Caco-2 (cell line): ENCODE data around the gene FAN1. TPM values are rescaled to one million over a fixed set of nuclear protein-coding genes. Genes with fewer than 3 reads are reported as not detected.

Source experiments
- Bru-seq: library from RNA; stranded (reverse); fragments of 400-500 nt; gene quantifications from one replicate; lab custom pipeline; 2021; lab: Mats Ljungman, UMichigan
- BruChase-seq, 2 experiments: library from RNA; stranded (reverse); fragments of 400-500 nt; gene quantifications; one replicate each; lab custom pipeline; 2021; lab: Mats Ljungman, UMichigan
- BruUV-seq: library from RNA; stranded (reverse); fragments of 400-500 nt; replicated peaks from 2 replicates; lab custom pipeline; 2021; lab: Mats Ljungman, UMichigan
- CTCF ChIA-PET: fragments of 300-600 bp; sonication (Branson Sonifier 250); formaldehyde crosslinking; loops from one replicate; lab custom pipeline; 2022; ENCODE audit warnings: antibody characterized with exemption; lab: Charles Lee
- POLR2A ChIA-PET: fragments of 300-600 bp; sonication (Branson Sonifier 250); formaldehyde crosslinking; loops from one replicate; lab custom pipeline; 2022; ENCODE audit warnings: antibody characterized with exemption; lab: Charles Lee
- DNase-seq, 2 experiments: peaks; one replicate each; pipeline versions ENCODE4 v3.0.0 to v3.0.0-alpha.2; 2020 to 2022
- H3K27me3 ChIP-seq: replicated peaks from 2 replicates; pipeline ENCODE4 v1.6.0; 2011; ENCODE audit warnings: low read length; ENCODE audit not compliant: control insufficient read depth, insufficient read depth
- H3K36me3 ChIP-seq: 2 replicates; pipeline ENCODE4 v1.5.1; 2011; ENCODE audit warnings: low read length; ENCODE audit not compliant: control insufficient read depth, insufficient read depth
- H3K4me1 ChIP-seq: fragments of 250-450 bp; sonication (Bioruptor Pico); 2 replicates; pipeline ENCODE4 v1.5.1; 2020; ENCODE audit warnings: mild to moderate bottlenecking
- H3K4me3 ChIP-seq: 2 replicates; pipeline ENCODE4 v1.5.1; 2011; ENCODE audit warnings: low read depth, mild to moderate bottlenecking, control low read depth, low read length
- H3K9me3 ChIP-seq: fragments of 250-450 bp; sonication (Bioruptor Pico); 2 replicates; pipeline ENCODE4 v1.5.1; 2020; ENCODE audit warnings: mild to moderate bottlenecking, moderate library complexity
- H3K27ac Mint-ChIP-seq: one replicate; pipeline ENCODE4 v1.8.0; 2022; ENCODE audit warnings: mixed read lengths; ENCODE audit not compliant: unreplicated experiment
- H3K27me3 Mint-ChIP-seq: one replicate; pipeline ENCODE4 v1.8.0; 2022; ENCODE audit warnings: mixed read lengths; ENCODE audit not compliant: insufficient read depth, unreplicated experiment
- H3K36me3 Mint-ChIP-seq: one replicate; pipeline ENCODE4 v1.8.0; 2022; ENCODE audit warnings: mild to moderate bottlenecking, mixed read lengths; ENCODE audit not compliant: insufficient read depth, unreplicated experiment
- H3K4me1 Mint-ChIP-seq: one replicate; pipeline ENCODE4 v1.8.0; 2022; ENCODE audit warnings: low read depth, mixed read lengths; ENCODE audit not compliant: unreplicated experiment
- H3K4me3 Mint-ChIP-seq: one replicate; pipeline ENCODE4 v1.8.0; 2022; ENCODE audit warnings: mild to moderate bottlenecking, moderate library complexity, mixed read lengths; ENCODE audit not compliant: unreplicated experiment
- H3K9me3 Mint-ChIP-seq: one replicate; pipeline ENCODE4 v1.8.0; 2022; ENCODE audit warnings: mixed read lengths; ENCODE audit not compliant: unreplicated experiment
- CTCF ChIP-seq, 2 experiments: fragments of 200-600 bp in 1 of 2; IDR thresholded peaks; 1 replicate in 1 of 2; 2 replicates in 1 of 2; pipeline versions ENCODE4 v1.5.1 to v1.8.0; 2011 to 2022; ENCODE audit warnings: antibody characterized with exemption in 1 of 2, control low read depth in 1 of 2, inconsistent platforms in 1 of 2, low read depth in 1 of 2, low read length in 1 of 2, mild to moderate bottlenecking in 1 of 2, moderate library complexity in 1 of 2; ENCODE audit not compliant: insufficient read depth in 1 of 2, severe bottlenecking in 1 of 2, unreplicated experiment in 1 of 2
- intact Hi-C: fragments of 100-400 bp; cut with micrococcal nuclease; formaldehyde crosslinking; loops from one replicate; pipeline ENCODE4 v1.10.0; 2022; ENCODE audit not compliant: unreplicated experiment
- long read RNA-seq: library from polyadenylated mRNA; stranded (forward); transcript quantifications from one replicate; pipeline ENCODE4 v2.0.0, GENCODE V29; 2022
- total RNA-seq: library from RNA; stranded (reverse); gene quantifications from 2 replicates; pipeline ENCODE4 v1.2.3, GENCODE V29; 2022

The FAN1 gene
- total RNA-seq (24.9 and 26.6 TPM in 2 replicates), Bru-seq, nascent RNA (percentile 76 among the genes with signal in this experiment), BruChase-seq, experiment 1, labeled RNA remaining after a 2-hour chase (percentile 81 among the genes with signal in this experiment), BruChase-seq, experiment 2, labeled RNA remaining after a 6-hour chase (percentile 81 among the genes with signal in this experiment)
- long read RNA-seq, full-length matches to known transcripts = 33 of 57 reads
- long read RNA-seq, partial matches to known transcripts = 11 of 57 reads
- long read RNA-seq, other reads (novel, unspliced or antisense) = 13 of 57 reads

DNA sequence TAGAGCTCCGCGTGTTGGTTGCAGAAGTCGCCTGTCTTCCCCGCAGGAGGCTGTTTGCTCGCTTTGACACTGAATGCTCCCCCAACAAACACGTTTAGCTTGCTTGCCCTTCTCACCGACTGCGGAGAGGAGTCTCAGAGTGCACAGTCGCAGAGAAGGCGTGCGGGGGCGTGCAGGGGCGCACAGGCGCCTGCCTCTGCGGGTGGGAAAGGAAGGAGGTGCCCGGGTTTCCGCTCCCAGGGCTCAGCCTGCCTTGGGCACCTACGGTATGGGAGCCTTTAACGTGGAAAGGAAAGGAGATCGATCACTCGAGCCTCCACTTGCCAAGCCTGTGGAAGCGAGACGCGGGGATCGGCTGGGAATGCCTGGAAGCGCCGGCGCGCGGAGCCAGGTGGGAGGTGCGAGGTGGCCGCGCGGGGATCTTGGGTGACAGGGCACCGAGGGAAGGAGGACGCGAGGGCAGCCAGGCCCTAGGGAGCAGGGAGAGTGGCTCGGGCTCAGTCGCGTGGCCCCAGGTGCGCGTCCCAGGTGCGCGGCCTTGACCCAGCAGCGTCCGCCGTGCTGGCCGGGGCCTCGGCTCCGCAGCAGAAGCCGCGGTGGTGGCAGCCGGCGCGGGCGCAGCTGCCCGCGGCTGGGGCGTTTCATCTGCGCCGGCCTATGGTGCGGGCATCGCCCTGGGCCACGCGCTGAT, at the start of gene FAN1:
FAN1 (plus strand) TSS at position 419 of the 691 bp plus-strand sequence. CDS start 749 bp downstream, outside the sequence.
- POLR2A ChIA-PET = interaction anchor here (0.5 to 1.2 kb wide), 2 partner anchors 45 to 85 kb away, joined by 3 to 6 read pairs; no protein-coding TSS in a partner anchor
- H3K4me1 Mint-ChIP-seq = peaks cover 6% of the 10 kb centered on the region
- H3K9me3 ChIP-seq = no peaks in the 10 kb centered on the region
- peak within 1 kb of the TSS; percentile 97 for H3K4me3 Mint-ChIP-seq
- TF ChIP-seq CTCF (IDR thresholded peaks at IDR 0.05; ENCODE audit: insufficient read depth in 1 of 2, low read depth in 1 of 2, low read length in 1 of 2, severe bottlenecking in 1 of 2, unreplicated experiment in 1 of 2) = no peak
- H3K9me3 Mint-ChIP-seq = no peaks in the 10 kb centered on the region
- BruUV-seq = no TSS peak
- intact Hi-C loops = loop anchor here (5.0 kb wide), 1 partner anchor 89 kb away; the partner anchor contains the start of gene MTMR10
- H3K27me3 Mint-ChIP-seq = no peaks in the 10 kb centered on the region
- peak; percentile 91 to 94 for DNase-seq
- peak within 1 kb of the TSS; percentile 96 for H3K4me3 ChIP-seq
- peaks cover 15% of the 10 kb centered on the region for H3K36me3 Mint-ChIP-seq
- H3K36me3 ChIP-seq = no peaks in the 10 kb centered on the region
- H3K27me3 ChIP-seq = no peaks in the 10 kb centered on the region
- H3K27ac Mint-ChIP-seq = peak within 1 kb of the TSS; percentile 91
- CTCF ChIA-PET = interaction anchor here (1.5 to 2.9 kb wide), 2 partner anchors 9 to 226 kb away, joined by 6 to 21 read pairs; no protein-coding TSS in a partner anchor
- no peaks in the 10 kb centered on the region for H3K4me1 ChIP-seq

- DNase-seq = peak in 1 of 2 experiments; percentile 32
Measured at GRCh38 chr15:30859091-30859874, 44.4 kb upstream of the FAN1 start.

More at GRCh38 chr15:30859091-30859874, 44.4 kb upstream of the FAN1 start:
- no peaks in the 10 kb centered on the region for H3K4me1 ChIP-seq
- H3K27me3 Mint-ChIP-seq = no peaks in the 10 kb centered on the region
- no peaks in the 10 kb centered on the region for H3K36me3 ChIP-seq
- POLR2A ChIA-PET = interaction anchor here (1.0 kb wide), 1 partner anchor 44 kb away, joined by 3 read pairs; the partner anchor contains the start of gene FAN1
- H3K9me3 Mint-ChIP-seq = no peaks in the 10 kb centered on the region
- H3K4me3 ChIP-seq = no peak overlapping the region
- H3K4me3 Mint-ChIP-seq = no peak overlapping the region
- CTCF ChIA-PET = interaction anchor here (1.1 to 2.6 kb wide), 5 partner anchors 14 to 270 kb away, joined by 3 to 13 read pairs (median 4); no protein-coding TSS in a partner anchor
- TF ChIP-seq CTCF (IDR thresholded peaks at IDR 0.05; ENCODE audit: insufficient read depth in 1 of 2, low read depth in 1 of 2, low read length in 1 of 2, severe bottlenecking in 1 of 2, unreplicated experiment in 1 of 2) = peak; percentile 75 to 77
- no TSS peak for BruUV-seq
- no peaks in the 10 kb centered on the region for H3K27me3 ChIP-seq
- H3K27ac Mint-ChIP-seq = no peak overlapping the region
- H3K36me3 Mint-ChIP-seq = no peaks in the 10 kb centered on the region
- H3K9me3 ChIP-seq = no peaks in the 10 kb centered on the region
- H3K4me1 Mint-ChIP-seq = no peaks in the 10 kb centered on the region
- intact Hi-C loops = loop anchor here (10.0 kb wide), 1 partner anchor 194 kb away; no protein-coding TSS in a partner anchor
